GM10266 (cell line): Measurements from ENCODE around the gene NAP1L3.

ENCODE experiments used
- DNase-seq: peaks from one replicate; pipeline ENCODE4 v3.0.0; 2012; ENCODE audit errors: extremely low spot score
- CTCF ChIP-seq: IDR thresholded peaks from 2 replicates; pipeline ENCODE4 v1.5.1; 2012; ENCODE audit warnings: mild to moderate bottlenecking, low read depth; ENCODE audit not compliant: control insufficient read depth, insufficient read depth; ENCODE audit errors: missing control alignments

NAP1L3 gene

GRCh38 chrX:93673056-93673868 is at the start of gene NAP1L3:
NAP1L3 (minus strand) TSS chrX:93673578; CDS start chrX:93673304, 274 bp downstream.
- no peak for TF ChIP-seq CTCF
- DNase-seq: peak; percentile 10

- DNase-seq: no peak
- no peak for TF ChIP-seq CTCF
These were observed 37.7 kb upstream of the NAP1L3 start for GRCh38 chrX:93711076-93711475.

GRCh38 chrX:93703701-93704100 is 30.3 kb upstream of the NAP1L3 start:
- TF ChIP-seq CTCF: no peak
- no peak for DNase-seq

GRCh38 chrX:93695981-93696380 is 22.6 kb upstream of the NAP1L3 start:
- no peak for TF ChIP-seq CTCF
- DNase-seq: no peak

- no peak for TF ChIP-seq CTCF
- DNase-seq: no peak
These were observed 492 bp upstream of the NAP1L3 start, which contains the start of gene FAM133A for GRCh38 chrX:93673869-93674271. FAM133A (plus strand) TSS chrX:93674206; CDS start chrX:93709420, 35,214 bp downstream.

GRCh38 chrX:93660575-93660974 is 12.8 kb downstream of the NAP1L3 start:
- DNase-seq: no peak
- TF ChIP-seq CTCF: no peak

- TF ChIP-seq CTCF: no peak
These were observed 24.0 kb downstream of the NAP1L3 start for GRCh38 chrX:93649381-93649780.

More at GRCh38 chrX:93649381-93649780, 24.0 kb downstream of the NAP1L3 start:
- DNase-seq: no peak
